Astrocyte (in vitro differentiated cells and primary cell): ENCODE results near the gene PSG3. TPM values are rescaled to one million over a fixed set of nuclear protein-coding genes. Genes with fewer than 3 reads are reported as not detected.
"Not testable (repeated sequence)": the region's sequence is repeated elsewhere in the genome, so short reads cannot be mapped to it uniquely, and the experiment has no call there.

Source experiments
- DNase-seq: peaks from one replicate; pipeline ENCODE4 v3.0.0-alpha.2; 2010; ENCODE audit warnings: low read depth
- FAIRE-seq: peaks from 2 replicates; lab custom pipeline; 2011; peaks lifted over from hg19 to GRCh38; lab: Jason Lieb, UNC
- H2AFZ ChIP-seq: 2 replicates; pipeline ENCODE4 v1.6.0; 2012; ENCODE audit warnings: low read depth, low read length, inconsistent platforms
- H3K27ac ChIP-seq: 2 replicates; pipeline ENCODE4 v1.5.1; 2011; ENCODE audit warnings: low read depth, low read length, inconsistent platforms
- H3K27me3 ChIP-seq: 2 replicates; pipeline ENCODE4 v1.6.0; 2011; ENCODE audit warnings: low read length, inconsistent platforms; ENCODE audit not compliant: insufficient read depth
- H3K36me3 ChIP-seq: 2 replicates; pipeline ENCODE4 v1.5.1; 2011; ENCODE audit warnings: low read length, inconsistent platforms; ENCODE audit not compliant: insufficient read depth
- H3K4me1 ChIP-seq: 2 replicates; pipeline ENCODE4 v1.5.1; 2011; ENCODE audit warnings: low read length, inconsistent platforms; ENCODE audit not compliant: insufficient read depth
- H3K4me2 ChIP-seq: 2 replicates; pipeline ENCODE4 v1.6.0; 2012; ENCODE audit warnings: low read length, inconsistent platforms
- H3K4me3 ChIP-seq: 2 replicates; pipeline ENCODE4 v1.5.1; 2011; ENCODE audit warnings: low read depth, mild to moderate bottlenecking, low read length, inconsistent platforms; ENCODE audit not compliant: insufficient read depth
- H3K79me2 ChIP-seq: 2 replicates; pipeline ENCODE4 v1.6.0; 2012; ENCODE audit warnings: mild to moderate bottlenecking, low read length, inconsistent platforms; ENCODE audit not compliant: insufficient read depth
- H3K9ac ChIP-seq: 2 replicates; pipeline ENCODE4 v1.6.0; 2012; ENCODE audit warnings: mild to moderate bottlenecking, low read length, inconsistent platforms
- H3K9me3 ChIP-seq: 2 replicates; pipeline ENCODE4 v1.5.1; 2012; ENCODE audit warnings: low read depth, mild to moderate bottlenecking, low read length, inconsistent platforms; ENCODE audit not compliant: insufficient read depth
- H4K20me1 ChIP-seq: 2 replicates; pipeline ENCODE4 v1.6.0; 2012; ENCODE audit warnings: low read length, inconsistent platforms; ENCODE audit not compliant: insufficient read depth
- H3K27ac Mint-ChIP-seq: one replicate; pipeline ENCODE4 v1.8.0; 2021; ENCODE audit warnings: mild to moderate bottlenecking, mixed read lengths; ENCODE audit not compliant: unreplicated experiment
- H3K27me3 Mint-ChIP-seq: one replicate; pipeline ENCODE4 v1.8.0; 2021; ENCODE audit warnings: low read depth, mixed read lengths; ENCODE audit not compliant: unreplicated experiment
- H3K36me3 Mint-ChIP-seq: one replicate; pipeline ENCODE4 v1.8.0; 2021; ENCODE audit warnings: low read depth, mixed read lengths; ENCODE audit not compliant: unreplicated experiment
- H3K4me1 Mint-ChIP-seq: one replicate; pipeline ENCODE4 v1.8.0; 2021; ENCODE audit warnings: low read depth, mixed read lengths; ENCODE audit not compliant: unreplicated experiment
- H3K4me3 Mint-ChIP-seq: one replicate; pipeline ENCODE4 v1.8.0; 2021; ENCODE audit warnings: mild to moderate bottlenecking, moderate library complexity, mixed read lengths; ENCODE audit not compliant: unreplicated experiment
- H3K9me3 Mint-ChIP-seq: one replicate; pipeline ENCODE4 v1.8.0; 2021; ENCODE audit warnings: mild to moderate bottlenecking, mixed read lengths; ENCODE audit not compliant: unreplicated experiment
- total RNA-seq: library from RNA; stranded (reverse); gene quantifications from 2 replicates; pipeline ENCODE4 v1.2.1, GENCODE V29; 2021

PSG3 gene
- total RNA-seq, 1 donor from 2014 or later: 0.34 TPM

GRCh38 chr19:42674549-42674948, 65.7 kb downstream of the PSG3 start:
- not testable (repeated sequence) for H3K4me2 ChIP-seq, H3K27ac ChIP-seq, FAIRE-seq, H3K79me2 ChIP-seq, H3K4me1 ChIP-seq, H3K4me3 Mint-ChIP-seq, H3K36me3 Mint-ChIP-seq, H3K9me3 ChIP-seq, H3K27ac Mint-ChIP-seq, H4K20me1 ChIP-seq, H3K27me3 Mint-ChIP-seq, H3K4me3 ChIP-seq, H3K36me3 ChIP-seq, H3K27me3 ChIP-seq, H3K9me3 Mint-ChIP-seq, H2AFZ ChIP-seq, H3K9ac ChIP-seq, H3K4me1 Mint-ChIP-seq, DNase-seq

Other genes starting within 250 kb of the PSG3 start
- gene CEACAM1, start 212.0 kb downstream of the PSG3 start, total RNA-seq: 1.1 and 1.7 TPM in 2 replicates
- not detected in 2 replicates for gene CEACAM8, start 145.6 kb downstream of the PSG3 start, total RNA-seq
- not detected in 2 replicates for gene PSG8, start 25.2 kb upstream of the PSG3 start, total RNA-seq
- gene PSG1, start 139.2 kb upstream of the PSG3 start, total RNA-seq: 0.52 and 1.0 TPM in 2 replicates
- 0.23 TPM in 1 of 2 replicates, not detected in the other for gene PSG6, start 177.4 kb upstream of the PSG3 start, total RNA-seq
- gene PSG7, start 196.7 kb upstream of the PSG3 start, total RNA-seq: not detected in 2 replicates